ENCODE measurements around the gene GDF9.

The GDF9 gene, protein sequence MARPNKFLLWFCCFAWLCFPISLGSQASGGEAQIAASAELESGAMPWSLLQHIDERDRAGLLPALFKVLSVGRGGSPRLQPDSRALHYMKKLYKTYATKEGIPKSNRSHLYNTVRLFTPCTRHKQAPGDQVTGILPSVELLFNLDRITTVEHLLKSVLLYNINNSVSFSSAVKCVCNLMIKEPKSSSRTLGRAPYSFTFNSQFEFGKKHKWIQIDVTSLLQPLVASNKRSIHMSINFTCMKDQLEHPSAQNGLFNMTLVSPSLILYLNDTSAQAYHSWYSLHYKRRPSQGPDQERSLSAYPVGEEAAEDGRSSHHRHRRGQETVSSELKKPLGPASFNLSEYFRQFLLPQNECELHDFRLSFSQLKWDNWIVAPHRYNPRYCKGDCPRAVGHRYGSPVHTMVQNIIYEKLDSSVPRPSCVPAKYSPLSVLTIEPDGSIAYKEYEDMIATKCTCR

DNA sequence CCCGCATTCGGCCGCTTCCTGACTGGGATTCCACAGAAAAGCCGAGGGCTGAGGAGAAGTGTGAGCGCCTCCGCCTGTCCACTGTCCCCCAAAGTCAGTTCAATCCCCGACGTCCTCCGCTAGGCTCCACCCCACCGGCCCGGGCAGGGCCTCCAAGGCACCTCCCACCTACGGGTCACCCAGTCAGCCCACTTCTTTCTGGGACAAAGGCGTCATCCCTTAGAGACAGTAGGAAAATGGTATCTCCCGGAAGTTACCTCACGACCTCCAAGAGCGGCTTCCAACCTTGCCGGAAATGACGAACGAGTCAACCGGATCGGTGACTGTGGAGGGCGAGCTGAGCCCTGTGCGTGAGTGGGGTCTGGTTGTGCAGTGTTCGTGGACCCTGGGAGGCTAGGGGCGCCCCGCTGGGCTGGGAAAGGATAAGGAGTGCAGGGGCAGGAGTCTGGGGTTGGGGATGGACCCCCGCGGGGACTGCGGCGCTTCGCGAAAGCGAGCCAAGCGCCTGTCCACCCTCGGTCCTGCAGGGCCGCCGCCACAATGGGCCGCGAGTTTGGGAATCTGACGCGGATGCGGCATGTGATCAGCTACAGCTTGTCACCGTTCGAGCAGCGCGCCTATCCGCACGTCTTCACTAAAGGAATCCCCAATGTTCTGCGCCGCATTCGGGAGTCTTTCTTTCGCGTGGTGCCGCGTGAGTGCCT lies at the start of gene GDF9, which contains the start of gene UQCRQ:
TSS of gene GDF9 (minus strand) at position 128 of the 704 bp plus-strand sequence. CDS start 1,936 bp downstream, outside the sequence.
TSS of gene UQCRQ (plus strand) at position 301 of the 704 bp plus-strand sequence. CDS start at position 541, 240 bp downstream.
- Mint-ChIP-seq H3K9me3 (no peaks in the 10 kb centered on the region), H3K27ac (peak within 1 kb of the TSS; percentile 98), H3K4me1 (peaks cover 25% of the 10 kb centered on the region), H3K36me3 (peaks cover 54% of the 10 kb centered on the region), H3K4me3 (peak within 1 kb of the TSS; percentile 93)
- peak; percentile 98 for ATAC-seq
- DNase-seq (ENCODE audit: low spot score in 2 of 2), result peak; percentile 75 to 94

DNA sequence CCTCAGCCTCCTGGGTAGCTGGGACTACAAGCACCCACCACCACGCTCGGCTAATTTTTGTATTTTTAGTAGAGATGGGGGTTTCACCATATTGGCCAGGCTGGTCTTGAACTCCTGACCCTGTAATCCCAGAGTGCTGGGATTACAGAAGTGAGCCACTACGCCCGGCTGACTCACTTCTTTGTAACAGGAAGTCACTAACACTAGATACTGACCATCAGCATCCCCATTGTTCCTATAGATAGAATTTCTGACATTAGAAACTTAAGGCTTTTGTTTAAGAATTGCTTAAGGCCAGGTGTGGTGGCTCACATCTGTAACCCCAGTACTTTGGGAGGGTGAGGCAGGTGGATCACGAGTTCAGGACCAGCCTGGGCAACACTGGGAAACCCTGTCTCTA lies 49.4 kb upstream of the GDF9 start:
- H3K27ac Mint-ChIP-seq, result no peak overlapping the region
- no peaks in the 10 kb centered on the region for H3K9me3 Mint-ChIP-seq
- H3K4me3 Mint-ChIP-seq, result no peak overlapping the region
- peaks cover 87% of the 10 kb centered on the region for H3K36me3 Mint-ChIP-seq
- ATAC-seq (no peak), DNase-seq (ENCODE audit: low spot score in 2 of 2) (no peak)
- peaks cover 8% of the 10 kb centered on the region for H3K4me1 Mint-ChIP-seq

DNA sequence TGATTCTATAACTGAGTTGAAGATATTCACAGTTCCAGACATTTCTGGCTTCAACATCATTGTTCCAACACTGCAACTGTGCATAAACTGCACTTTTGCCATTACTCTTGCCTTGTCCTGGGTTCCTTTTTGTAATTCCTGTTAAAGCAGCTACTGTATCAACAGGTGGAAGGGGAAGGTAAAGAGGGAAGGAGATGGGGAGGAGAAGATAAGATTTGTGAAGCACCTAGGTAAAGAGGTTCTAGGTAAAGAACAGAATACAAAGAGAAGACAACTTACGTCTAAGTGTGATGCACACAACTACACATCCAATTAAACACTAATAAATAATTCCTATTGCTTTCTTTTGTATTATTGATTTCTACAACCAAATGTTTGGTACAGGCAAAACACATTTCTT lies 43.4 kb upstream of the GDF9 start:
- H3K36me3 Mint-ChIP-seq, result peaks cover 54% of the 10 kb centered on the region
- H3K4me1 Mint-ChIP-seq, result peaks cover 34% of the 10 kb centered on the region
- no peaks in the 10 kb centered on the region for H3K9me3 Mint-ChIP-seq
- DNase-seq (ENCODE audit: low spot score in 2 of 2) (no peak), ATAC-seq (no peak)
- no peak overlapping the region for H3K4me3 Mint-ChIP-seq
- no peak overlapping the region for H3K27ac Mint-ChIP-seq

DNA sequence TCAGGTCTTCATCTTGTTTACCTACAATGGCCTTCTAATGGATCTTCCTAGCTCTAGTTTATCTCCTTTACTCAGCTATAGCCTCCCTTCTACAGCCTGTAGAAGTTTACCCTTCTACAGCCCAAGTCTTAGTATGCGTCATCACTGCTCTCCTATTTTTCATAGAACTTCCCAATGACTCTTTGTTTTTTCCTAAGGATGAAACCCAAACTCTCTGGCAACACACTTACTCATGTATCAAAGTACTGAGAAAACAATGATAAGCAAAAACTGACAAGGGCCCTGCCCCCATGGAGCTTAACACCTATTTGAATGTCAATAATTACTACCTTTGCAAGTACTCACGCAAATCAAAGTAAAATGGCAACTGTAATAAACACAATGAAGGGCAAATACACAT lies 40.9 kb upstream of the GDF9 start:
- H3K4me3 Mint-ChIP-seq, result no peak overlapping the region
- ATAC-seq, result no peak
- DNase-seq (ENCODE audit: low spot score in 2 of 2), result no peak
- H3K4me1 Mint-ChIP-seq, result peaks cover 34% of the 10 kb centered on the region
- H3K36me3 Mint-ChIP-seq, result peaks cover 50% of the 10 kb centered on the region
- peak overlapping the region; percentile 21 for H3K27ac Mint-ChIP-seq
- H3K9me3 Mint-ChIP-seq, result no peaks in the 10 kb centered on the region

DNA sequence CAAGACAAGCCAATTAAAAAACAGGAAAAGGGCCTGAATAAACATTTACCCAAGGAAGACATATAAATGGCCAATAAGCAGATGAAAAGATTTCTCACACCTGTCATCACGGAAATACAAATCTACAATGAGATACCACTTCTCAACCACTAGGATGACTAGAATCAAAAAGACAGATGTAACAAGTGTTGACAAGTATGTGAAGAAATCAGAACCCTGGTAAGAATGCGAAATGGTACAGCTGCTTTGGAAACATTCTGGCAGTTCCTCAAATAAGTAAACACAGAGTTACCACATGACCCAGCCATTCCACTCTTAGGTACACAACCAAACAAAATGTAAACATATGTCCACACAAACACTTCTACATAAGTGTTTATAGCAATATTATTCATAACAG lies 39.7 kb upstream of the GDF9 start:
- Mint-ChIP-seq H3K36me3 (peaks cover 49% of the 10 kb centered on the region), H3K4me1 (peaks cover 27% of the 10 kb centered on the region), H3K9me3 (no peaks in the 10 kb centered on the region), H3K27ac (no peak overlapping the region), H3K4me3 (no peak overlapping the region)
- DNase-seq (ENCODE audit: low spot score in 2 of 2) (no peak), ATAC-seq (no peak)

DNA sequence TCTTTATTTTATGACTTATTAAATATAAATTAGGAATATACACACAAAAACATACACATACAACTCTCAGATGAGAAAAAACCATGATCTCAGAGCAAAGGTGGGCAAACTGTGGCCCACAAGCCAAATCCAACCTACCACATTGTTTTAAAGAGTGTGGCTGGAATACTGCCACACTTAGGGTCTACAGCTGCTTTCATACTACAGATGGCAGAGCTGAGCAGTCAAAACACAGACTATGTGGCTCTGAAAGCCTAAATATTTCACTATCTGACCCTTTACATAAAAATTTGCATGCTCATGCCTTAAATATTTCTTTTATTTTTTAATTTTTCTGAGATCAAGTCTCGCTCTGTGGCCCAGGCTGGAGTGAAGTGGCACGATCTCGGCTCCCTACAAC lies 35.5 kb upstream of the GDF9 start:
- no peaks in the 10 kb centered on the region for H3K9me3 Mint-ChIP-seq
- H3K4me3 Mint-ChIP-seq, result no peak overlapping the region
- ATAC-seq (no peak), DNase-seq (ENCODE audit: low spot score in 2 of 2) (no peak)
- H3K4me1 Mint-ChIP-seq, result peaks cover 15% of the 10 kb centered on the region
- peaks cover 75% of the 10 kb centered on the region for H3K36me3 Mint-ChIP-seq
- H3K27ac Mint-ChIP-seq, result no peak overlapping the region

DNA sequence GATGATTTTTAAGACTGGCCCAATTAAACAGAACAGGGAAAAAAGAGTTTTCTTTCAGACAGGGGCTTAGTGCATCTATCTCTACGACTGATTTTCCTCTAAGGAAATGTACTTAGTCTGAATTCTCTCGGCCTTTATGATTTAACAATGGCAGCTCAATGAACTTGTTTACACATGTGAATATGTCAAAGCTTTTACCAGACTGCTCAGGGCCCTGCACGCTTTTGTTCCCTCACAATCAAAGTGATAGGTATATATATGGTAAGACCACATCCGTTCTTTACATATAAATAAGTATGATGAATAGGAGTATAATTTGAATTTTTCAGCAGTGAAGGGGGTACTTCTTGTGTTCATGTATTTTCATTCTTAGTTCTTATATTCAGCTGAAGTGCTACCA lies 34.8 kb upstream of the GDF9 start:
- ATAC-seq (no peak), DNase-seq (ENCODE audit: low spot score in 2 of 2) (no peak)
- no peaks in the 10 kb centered on the region for H3K9me3 Mint-ChIP-seq
- H3K4me3 Mint-ChIP-seq, result no peak overlapping the region
- peaks cover 81% of the 10 kb centered on the region for H3K36me3 Mint-ChIP-seq
- peaks cover 9% of the 10 kb centered on the region for H3K4me1 Mint-ChIP-seq
- no peak overlapping the region for H3K27ac Mint-ChIP-seq

DNA sequence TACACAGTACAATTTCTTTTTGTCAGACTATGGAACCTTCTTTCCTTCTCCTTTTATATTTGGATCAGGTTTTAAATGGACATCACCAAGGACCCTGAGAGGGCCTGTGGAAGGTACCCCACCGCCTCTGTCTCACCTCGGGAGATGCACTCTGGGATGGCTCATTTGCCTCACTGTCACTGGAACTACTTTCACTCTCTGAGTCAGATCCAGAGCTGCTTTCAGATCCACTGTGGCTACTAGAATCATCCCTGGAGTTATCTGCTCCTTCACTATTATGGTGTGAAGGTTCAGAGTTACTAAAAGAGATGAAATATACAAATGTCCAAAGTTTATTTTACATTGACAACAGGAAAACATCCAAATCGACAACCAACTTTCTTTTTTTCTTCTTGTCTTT lies 31.8 kb upstream of the GDF9 start:
- ATAC-seq, result peak; percentile 59
- H3K4me1 Mint-ChIP-seq, result no peaks in the 10 kb centered on the region
- H3K4me3 Mint-ChIP-seq, result no peak overlapping the region
- no peaks in the 10 kb centered on the region for H3K9me3 Mint-ChIP-seq
- peaks cover 96% of the 10 kb centered on the region for H3K36me3 Mint-ChIP-seq
- H3K27ac Mint-ChIP-seq, result no peak overlapping the region
- no peak for DNase-seq (ENCODE audit: low spot score in 2 of 2)

DNA sequence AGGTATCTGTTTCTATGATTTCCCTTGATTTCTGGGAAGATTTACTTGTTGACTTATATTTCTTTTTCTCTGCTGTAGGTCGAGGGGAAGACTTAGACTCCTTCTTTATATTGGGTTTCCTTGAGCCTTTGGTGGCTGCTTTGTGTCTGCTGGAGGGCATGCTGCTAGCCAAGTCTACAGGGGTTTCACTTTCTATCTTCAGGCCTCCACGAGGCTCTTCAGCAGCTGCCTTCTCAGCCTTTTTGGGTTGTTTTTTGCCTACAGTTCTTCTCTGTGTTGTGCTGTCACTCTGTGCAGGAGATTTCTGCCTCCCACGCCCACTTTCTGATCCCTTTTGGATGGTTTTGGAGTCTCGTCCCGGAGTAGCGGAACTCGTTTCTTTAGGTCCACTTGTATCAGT lies 30.4 kb upstream of the GDF9 start:
- Mint-ChIP-seq H3K4me1 (no peaks in the 10 kb centered on the region), H3K4me3 (no peak overlapping the region), H3K27ac (peak overlapping the region; percentile 65), H3K9me3 (no peaks in the 10 kb centered on the region), H3K36me3 (peaks cover 98% of the 10 kb centered on the region)
- no peak for ATAC-seq
- DNase-seq (ENCODE audit: low spot score in 2 of 2), result no peak

DNA sequence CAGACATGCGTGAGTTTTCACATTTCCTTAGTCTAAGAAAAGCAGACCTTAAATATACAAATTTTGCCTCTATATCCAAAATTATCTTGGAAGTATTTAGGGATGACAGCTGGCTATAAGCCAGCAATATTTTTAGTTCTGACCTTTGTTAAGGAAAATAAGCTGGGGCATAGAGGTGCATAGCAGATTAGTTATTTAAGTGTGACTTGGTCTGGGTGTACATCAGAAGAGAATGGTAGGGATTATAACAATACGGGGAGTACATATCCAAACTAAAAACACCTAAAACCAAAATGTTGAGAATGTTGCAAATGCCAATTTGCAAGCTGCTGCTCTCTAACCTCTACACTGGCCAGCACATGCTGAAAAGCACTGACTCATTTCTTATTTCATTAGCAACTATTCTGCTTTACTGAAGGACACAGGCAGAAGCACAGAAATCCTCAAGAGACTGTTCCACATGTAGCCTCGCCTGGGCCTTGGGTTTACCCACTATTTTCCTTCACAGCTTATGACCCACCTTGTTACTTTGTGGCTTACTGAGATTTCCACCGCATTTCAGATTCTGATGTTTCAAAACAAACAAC lies 29.5 kb upstream of the GDF9 start:
- H3K27ac Mint-ChIP-seq, result no peak overlapping the region
- ATAC-seq (no peak), DNase-seq (ENCODE audit: low spot score in 2 of 2) (no peak)
- no peaks in the 10 kb centered on the region for H3K4me1 Mint-ChIP-seq
- no peak overlapping the region for H3K4me3 Mint-ChIP-seq
- peaks cover 96% of the 10 kb centered on the region for H3K36me3 Mint-ChIP-seq
- no peaks in the 10 kb centered on the region for H3K9me3 Mint-ChIP-seq

DNA sequence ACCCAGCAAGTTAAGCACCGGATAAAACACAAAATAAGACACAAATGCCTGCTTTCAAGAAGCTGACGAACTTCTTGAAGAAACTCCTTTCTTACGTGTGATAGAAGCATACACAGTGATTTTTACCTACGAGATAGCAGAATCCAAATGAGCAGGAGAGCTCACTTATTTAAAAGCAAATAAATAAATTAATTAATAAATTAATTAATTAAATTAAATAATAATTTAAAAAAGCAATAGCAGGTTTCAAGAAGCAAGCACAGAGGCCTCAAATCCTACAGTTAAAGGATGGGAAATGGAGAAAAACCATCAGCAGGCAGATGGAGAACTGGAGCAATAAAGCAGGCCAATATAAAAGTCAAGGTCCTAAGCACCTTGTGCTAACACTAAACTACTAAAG lies 24.5 kb upstream of the GDF9 start:
- Mint-ChIP-seq H3K4me1 (no peaks in the 10 kb centered on the region), H3K4me3 (no peak overlapping the region), H3K9me3 (no peaks in the 10 kb centered on the region), H3K27ac (no peak overlapping the region), H3K36me3 (peaks cover 96% of the 10 kb centered on the region)
- ATAC-seq (no peak), DNase-seq (ENCODE audit: low spot score in 2 of 2) (no peak)

DNA sequence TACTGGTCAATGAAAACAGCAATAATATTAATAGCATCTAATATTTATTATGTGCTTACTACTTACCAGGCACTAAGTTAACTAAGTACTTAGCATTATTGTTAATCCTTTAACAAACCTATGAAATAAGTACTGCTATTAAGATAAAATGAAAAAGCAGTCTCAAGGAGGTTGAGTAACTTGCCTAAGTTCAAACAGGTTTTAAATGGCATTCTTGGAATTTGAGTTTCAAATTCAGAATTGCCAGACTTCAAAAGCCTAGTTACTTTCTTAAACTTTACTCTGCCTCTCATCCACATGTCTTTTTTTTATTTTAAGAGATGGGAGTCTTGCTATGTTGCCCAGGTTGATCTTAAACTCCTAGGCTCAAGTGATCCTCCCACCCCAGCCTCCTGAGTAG lies 23.2 kb upstream of the GDF9 start:
- no peaks in the 10 kb centered on the region for H3K4me1 Mint-ChIP-seq
- H3K4me3 Mint-ChIP-seq, result no peak overlapping the region
- peaks cover 96% of the 10 kb centered on the region for H3K36me3 Mint-ChIP-seq
- H3K27ac Mint-ChIP-seq, result peak overlapping the region; percentile 13
- no peaks in the 10 kb centered on the region for H3K9me3 Mint-ChIP-seq
- DNase-seq (ENCODE audit: low spot score in 2 of 2) (no peak), ATAC-seq (no peak)

DNA sequence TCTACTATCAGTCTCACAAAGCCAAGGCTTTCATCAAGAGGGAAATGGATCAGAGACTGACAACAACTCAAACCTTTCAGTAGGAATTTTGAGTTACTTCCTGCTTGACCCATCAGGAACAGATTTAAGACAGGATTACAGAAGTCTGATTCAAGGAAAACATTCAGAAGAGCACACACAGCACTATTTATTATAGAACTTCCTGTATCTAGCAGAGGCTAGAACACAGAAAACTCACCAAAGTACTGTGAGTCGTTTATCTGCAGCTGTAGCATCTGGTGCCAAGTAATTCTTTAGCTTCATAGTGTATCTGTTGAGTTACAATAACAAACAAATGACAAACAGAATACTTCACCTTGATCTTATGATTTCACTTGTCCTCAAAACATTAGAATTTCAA lies 21.0 kb upstream of the GDF9 start:
- Mint-ChIP-seq H3K36me3 (peaks cover 98% of the 10 kb centered on the region), H3K27ac (no peak overlapping the region), H3K4me3 (no peak overlapping the region), H3K9me3 (no peaks in the 10 kb centered on the region), H3K4me1 (no peaks in the 10 kb centered on the region)
- no peak for DNase-seq (ENCODE audit: low spot score in 2 of 2)
- ATAC-seq, result no peak

DNA sequence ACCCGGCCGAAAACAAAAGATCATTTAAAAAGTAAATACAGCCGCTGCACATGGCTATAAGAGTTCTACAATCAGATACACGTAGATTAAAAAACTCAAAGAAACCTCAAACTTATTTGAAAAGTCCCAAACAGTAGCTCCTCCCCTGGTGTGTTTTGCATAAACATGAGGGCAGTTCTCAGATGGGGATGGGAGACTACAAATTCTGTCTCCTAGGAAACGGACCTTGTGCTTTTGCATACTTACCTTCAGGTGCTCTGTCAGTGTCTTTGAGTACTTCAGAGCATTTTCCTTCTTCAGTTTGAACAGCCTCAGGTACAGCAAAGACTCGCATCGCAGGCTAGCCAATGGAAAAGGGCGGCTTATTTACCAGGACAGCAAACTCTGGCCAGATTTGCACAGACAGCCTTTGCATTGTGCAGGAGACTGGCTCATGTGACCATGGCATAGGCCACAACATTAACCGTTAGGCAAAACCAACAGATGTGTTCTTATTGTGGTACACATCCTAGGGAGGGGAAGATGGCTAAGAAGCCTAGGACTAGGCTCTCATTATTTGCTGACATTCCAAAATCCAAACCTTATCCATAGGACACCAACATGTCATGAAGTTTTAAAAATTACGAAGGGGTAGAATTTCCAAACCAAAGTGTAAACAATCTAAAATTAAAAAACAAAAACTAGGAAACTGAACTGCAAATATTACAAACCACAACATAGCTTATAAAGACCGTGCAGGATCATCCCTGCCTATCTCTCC lies 20.0 kb upstream of the GDF9 start:
- no peak overlapping the region for H3K4me3 Mint-ChIP-seq
- DNase-seq (ENCODE audit: low spot score in 2 of 2) (no peak), ATAC-seq (no peak)
- no peaks in the 10 kb centered on the region for H3K4me1 Mint-ChIP-seq
- H3K27ac Mint-ChIP-seq, result peak overlapping the region; percentile 49
- peaks cover 98% of the 10 kb centered on the region for H3K36me3 Mint-ChIP-seq
- H3K9me3 Mint-ChIP-seq, result no peaks in the 10 kb centered on the region

DNA sequence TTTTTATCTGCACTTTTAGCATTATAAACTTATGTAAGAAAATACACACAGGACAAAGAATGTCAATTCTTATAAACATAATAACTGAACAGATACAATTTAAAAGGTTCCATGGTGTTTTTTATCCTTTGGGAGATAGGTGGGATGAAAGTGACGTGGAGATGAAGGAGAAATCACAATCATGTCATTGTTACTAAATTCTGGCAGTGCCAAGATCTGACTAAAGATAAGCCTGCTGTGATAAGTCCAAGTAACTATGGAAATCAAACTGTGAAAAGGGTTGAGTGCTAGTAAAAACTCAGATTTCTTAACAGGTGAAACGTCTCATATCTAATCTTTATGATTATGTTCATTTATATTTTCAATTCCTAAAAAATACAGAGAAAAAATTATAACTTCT lies 18.3 kb upstream of the GDF9 start:
- no peak for ATAC-seq
- Mint-ChIP-seq H3K27ac (peak overlapping the region; percentile 45), H3K4me1 (no peaks in the 10 kb centered on the region), H3K36me3 (peaks cover 100% of the 10 kb centered on the region), H3K4me3 (no peak overlapping the region), H3K9me3 (no peaks in the 10 kb centered on the region)
- no peak for DNase-seq (ENCODE audit: low spot score in 2 of 2)

All from stimulated activated effector memory CD8-positive, alpha-beta T cell treated with anti-CD3 and anti-CD28 coated beads, Interleukin-12 subunit alpha, Interleukin-12 subunit beta, amount 100 ng/mL, for 72 hours (primary cell).